GM19395 (cell line): Measurements from ENCODE around the gene DLST.
"Not testable (repeated sequence)": the region's sequence is repeated elsewhere in the genome, so short reads cannot be mapped to it uniquely, and the experiment has no call there.

Experiments used
- ATAC-seq: cut with Tn5 transposase; IDR thresholded peaks from one replicate; pipeline ENCODE4 v1.9.1; 2021; ENCODE audit warnings: mild to moderate bottlenecking, moderate library complexity; ENCODE audit not compliant: unreplicated experiment

DLST gene

DNA sequence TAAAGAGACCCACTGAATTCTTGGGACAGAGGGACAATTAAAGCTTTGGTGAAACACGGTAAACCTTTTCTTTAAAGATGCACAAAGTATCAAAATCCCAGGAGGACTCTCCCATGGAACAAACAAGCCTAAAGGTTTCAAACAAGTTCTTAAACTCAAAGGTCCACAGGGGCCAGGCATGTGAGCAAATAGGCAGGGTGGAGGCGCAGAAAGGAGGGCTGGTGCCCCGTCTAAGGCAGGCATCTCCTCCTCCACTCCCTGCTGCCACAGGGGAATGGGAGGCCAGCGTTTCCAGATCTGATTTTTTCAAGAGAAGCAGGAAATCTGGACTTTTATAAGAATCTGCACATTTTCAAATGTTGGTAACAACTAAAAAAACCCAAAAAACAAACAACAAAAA is 33.7 kb downstream of the DLST start:
- no peak for ATAC-seq

DNA sequence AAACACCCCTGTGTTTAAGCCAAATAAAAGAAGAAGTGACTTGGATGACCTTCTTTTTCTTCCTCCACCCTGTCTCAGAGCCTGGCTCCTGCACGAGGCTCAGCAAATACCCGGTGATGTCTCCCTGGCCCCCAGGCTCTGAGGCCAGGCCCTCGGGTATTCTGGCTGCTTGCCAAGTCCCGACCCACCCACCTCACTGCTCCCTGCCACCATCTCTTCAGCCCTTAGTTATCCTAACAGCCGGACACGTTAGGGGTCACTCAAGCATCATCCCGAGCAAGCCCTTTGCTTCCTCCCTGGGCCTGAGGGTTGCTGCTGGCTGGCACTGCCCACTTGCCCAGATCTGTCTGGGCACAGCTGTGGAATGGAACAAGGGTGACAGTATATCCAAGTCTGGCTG is 34.1 kb downstream of the DLST start:
- no peak for ATAC-seq

DNA sequence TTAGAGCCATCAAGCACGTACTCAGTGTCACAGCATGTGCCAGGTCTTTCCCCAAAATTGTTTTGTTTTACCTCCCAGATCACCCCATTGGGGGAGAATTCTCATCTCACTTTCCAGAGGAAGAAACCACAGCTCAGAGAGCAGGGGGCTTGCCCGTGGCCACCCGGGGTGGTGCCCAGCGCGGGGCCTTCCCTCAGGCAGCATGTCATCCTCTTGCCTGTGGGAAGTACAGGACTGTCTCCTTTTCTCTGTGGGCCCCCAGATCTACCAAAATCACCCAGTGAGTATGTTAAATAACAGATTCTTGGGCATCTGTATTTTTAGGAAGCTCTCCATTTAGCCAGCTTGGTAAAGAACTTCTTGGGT is 35.4 kb downstream of the DLST start:
- ATAC-seq = no peak

DNA sequence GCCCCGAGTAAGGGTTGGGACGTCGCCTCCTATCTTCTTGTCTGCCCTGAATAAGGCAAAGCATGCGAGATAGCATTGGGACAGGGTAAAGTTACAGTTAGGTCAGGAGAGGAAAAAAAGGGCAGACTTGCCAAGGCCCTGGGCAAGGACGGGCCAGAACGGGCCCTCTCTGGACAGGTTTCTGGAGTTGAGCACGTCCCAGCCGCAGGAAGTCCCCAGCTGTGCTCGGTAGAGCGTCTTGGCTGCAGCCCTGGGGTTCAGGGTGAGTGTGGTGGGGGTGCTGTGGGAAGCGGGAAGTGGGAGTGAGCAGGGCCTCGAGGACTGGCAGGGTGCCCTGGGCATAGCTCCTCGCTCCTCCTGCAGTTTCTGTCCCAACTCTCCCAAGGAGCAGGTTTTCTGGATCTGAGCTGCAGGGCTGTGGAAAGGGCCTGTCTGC is 35.9 kb downstream of the DLST start:
- ATAC-seq = no peak

- ATAC-seq = no peak
Observed at GRCh38 chr14:74918380-74918779, 36.7 kb downstream of the DLST start.

DNA sequence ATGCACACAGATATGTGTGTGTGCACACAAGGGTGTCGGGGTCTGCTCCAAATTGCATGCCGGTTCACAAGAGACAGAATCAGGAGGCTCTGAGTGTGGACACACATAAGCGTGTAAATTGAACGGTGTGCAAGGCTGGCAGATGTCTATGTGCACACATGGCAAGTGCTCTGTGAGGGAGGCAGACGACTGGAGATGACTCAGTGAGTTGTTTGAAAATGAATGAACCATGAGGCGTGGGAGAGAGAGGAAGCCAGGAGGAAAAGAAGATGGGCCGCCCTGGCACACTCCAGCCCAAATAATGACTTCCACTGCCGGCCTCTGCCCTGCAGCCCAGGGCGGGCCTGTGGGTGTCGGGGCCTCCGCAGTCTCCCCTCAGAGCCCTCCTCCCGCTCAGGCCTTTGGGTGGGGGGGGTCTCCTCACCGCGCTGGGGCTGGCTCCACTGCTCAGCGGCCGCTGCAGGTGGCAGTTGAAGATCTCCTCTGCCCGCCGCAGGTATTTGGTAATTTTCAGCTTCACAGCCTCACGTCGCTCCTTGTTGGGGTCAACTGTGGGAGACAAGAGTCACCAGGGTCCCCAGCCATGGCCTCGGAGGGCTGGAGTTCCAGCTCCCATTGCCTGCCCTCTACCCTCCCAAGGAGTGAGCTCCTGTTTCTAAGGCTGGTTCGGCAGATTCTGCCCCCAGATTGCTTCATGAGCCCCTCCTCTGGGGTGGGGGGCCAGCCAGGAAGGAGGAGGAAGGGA is 37.9 kb downstream of the DLST start:
- no peak for ATAC-seq

GRCh38 chr14:74920281-74920680 is 38.6 kb downstream of the DLST start:
- no peak for ATAC-seq

DNA sequence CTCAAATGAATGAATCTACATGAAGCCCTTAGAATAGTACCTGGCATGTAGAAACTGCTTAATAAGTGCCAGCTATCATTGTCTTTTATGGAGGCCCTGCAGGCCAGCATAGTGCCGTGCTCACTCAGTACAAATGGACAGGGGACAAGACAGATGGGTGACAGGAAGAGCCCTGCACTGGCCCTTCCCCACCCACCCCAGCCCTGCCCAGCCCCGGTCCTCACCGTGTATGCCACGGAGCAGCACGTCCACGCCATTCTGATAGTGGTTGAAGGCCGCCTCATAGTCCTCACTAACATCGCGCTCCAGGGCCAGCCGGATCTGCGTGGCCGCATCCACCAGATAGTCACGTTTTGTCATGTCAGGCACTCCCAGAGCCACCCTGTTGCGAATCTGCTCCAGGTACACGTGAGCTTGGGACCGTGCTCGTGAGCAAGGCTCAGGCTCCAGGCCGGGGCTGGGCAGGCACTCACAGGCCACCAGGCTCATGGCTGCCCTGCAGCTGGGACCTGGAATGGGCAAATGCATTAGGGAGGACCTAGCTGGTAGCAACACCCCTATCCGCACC is 39.4 kb downstream of the DLST start:
- no peak for ATAC-seq

DNA sequence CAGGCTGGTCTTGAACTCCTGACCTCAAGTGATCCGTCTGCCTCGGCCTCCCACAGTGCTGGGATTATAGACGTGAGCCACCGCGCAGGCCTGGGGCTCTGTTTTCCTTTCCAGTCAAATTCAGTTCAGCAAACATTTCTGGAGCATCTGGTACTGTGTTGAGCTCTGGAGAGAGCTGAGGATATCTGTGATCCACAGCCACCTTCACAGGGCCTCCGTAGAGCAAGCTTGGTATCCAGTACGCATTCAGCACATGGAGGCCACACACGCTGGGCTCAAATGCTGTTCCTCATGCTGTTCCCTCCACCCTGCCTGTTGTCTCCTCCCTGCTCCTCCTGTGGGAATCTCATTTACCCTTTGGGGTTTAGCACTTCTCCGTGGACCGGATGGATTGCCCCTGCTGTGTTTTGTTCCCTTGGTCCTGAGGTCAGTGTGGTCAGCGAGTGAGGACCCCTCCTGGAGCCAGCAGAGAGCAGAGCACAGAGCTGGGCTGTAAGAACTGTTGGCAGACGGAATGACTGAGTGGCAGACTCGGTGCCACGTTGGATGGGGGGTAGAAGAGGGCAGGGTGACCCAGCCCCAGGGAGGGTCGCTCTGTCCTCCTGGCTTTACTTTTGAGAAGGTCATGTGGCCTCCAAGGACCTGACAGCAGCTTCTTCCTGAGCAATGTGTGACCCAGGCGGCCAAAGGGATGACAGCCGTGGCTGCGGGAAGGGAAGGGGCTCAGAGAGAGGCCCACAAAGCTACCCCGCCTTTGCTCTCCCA is 40.5 kb downstream of the DLST start:
- no peak for ATAC-seq

- peak; percentile 82 for ATAC-seq
Observed at GRCh38 chr14:74922752-74923401, 41.2 kb downstream of the DLST start, which contains the start of gene RPS6KL1. Gene RPS6KL1 (minus strand): TSS chr14:74923260. CDS start chr14:74921541, 1,719 bp downstream.

DNA sequence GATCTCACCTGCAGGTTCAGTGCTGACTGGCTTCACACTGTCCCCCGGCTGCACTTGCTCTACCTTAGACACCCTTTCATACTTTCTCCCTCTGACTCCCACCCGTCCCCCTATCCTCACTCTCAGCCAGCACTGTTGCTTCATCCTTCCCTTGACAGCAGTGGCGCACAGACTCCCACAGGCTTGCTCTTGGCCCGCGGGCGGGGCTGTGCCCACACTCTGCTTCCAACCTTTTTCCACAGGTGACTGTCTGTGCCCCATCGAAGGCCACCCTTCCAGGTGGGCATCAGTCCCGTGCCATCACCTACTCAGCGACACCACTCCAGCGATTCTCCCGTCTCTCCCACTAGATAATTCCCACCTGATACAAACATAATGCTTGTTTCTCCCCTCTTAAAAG is 42.3 kb downstream of the DLST start:
- ATAC-seq = no peak

GRCh38 chr14:74927225-74927624 is 45.5 kb downstream of the DLST start:
- ATAC-seq = no peak

DNA sequence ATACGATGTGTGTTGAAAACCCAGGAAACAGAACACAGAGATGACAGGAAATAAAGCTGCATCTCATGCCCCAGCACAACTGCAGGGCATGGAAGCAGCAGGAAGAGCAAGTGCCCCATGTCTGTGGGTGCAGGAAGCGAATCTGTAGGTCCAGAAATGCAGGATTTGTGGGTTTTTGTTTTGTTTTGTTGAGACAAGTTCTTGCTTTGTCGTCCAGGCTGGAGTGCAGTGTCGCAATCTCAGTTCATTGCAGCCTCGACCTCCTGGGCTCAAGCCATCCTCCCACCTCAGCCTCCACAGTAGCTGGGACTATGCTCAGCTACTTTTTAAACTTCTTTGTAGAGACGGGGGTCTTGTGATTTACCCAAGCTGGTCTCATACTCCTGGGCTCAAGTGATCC is 47.5 kb downstream of the DLST start:
- no peak for ATAC-seq

GRCh38 chr14:74931744-74932143 is 50.0 kb downstream of the DLST start:
- not testable (repeated sequence) for ATAC-seq

DNA sequence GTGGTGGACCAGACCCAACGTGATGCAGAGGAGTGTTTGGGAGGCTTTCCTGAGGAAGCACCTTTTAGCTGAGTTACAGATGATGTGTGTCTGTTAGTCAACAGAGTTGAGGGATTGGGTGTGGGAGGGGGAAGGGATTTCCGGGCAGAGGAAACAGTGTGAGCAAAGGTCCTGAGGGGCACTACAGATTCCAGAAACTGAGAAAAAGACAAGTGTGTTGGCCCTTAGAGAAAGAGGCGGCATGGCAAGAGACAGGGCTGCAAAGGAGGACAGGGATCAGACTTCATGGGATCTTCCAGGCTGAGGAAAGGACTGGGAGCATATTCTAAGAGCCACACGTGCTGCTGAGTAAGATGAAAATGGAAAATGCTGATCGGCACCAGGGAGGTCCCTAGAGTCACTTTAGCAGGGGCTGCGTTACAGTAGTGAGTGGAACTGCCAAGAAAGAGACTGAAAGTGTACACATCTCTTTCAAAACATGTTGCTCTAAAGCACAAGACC is 50.7 kb downstream of the DLST start:
- no peak for ATAC-seq

DNA sequence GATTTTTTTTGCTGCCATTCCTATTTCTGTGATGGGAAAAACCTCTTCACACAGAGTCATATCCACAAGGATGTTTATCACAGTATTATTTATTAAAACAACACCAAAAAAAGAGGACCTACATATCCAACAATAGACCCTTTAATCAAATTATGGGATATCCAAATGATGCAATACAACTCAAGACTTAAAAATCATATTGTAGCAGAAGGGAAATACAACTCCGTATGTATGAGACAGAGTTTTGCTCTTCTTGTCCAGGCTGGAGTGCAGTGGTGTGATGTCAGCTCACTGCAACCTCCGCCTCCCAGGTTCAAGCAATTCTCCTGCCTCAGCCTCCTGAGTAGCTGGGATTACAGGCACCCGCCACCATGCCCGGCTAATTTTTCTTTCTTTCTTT is 51.2 kb downstream of the DLST start:
- not testable (repeated sequence) for ATAC-seq

- ATAC-seq = no peak
Observed at GRCh38 chr14:74934041-74934440, 52.3 kb downstream of the DLST start.

GRCh38 chr14:74934476-74935359 is 53.0 kb downstream of the DLST start:
- no peak for ATAC-seq

DNA sequence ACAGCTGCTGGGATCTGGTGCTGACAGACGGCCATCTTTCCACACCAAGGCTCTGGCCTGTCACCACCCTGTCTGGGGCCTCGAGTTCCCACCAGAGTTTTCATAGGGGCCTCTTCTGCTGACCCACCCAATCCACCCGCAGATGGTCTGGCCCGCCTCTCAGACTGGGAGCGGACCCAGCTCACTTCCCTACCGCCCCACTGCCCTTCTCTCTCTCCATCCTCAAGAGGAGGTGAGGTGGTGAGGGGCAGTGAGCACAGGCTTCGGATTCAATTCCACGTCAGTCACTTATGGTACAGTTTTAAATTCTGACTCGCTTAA is 53.6 kb downstream of the DLST start:
- ATAC-seq = no peak

DNA sequence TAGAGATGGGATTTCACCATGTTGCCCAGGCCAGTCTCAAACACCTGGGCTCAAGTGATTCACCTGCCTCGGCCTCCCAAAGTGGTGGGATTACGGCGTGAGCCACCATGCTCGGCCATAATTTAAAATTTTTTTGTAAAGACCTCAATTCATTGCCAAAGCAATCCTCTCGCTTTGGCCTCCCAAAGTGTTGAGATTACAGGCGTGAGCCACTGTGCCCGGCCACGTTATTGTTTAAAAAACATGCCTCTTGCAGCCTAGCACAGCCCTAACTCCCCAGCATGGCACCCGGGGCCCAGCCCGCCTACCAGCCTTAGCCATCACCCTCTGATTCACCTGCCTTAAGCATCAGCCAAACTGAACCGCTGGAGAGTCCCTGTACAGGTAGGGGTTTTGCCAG is 54.4 kb downstream of the DLST start:
- no peak for ATAC-seq
